Neural cell (in vitro differentiated cells): ENCODE measurements around the gene SCP2.

Experiments
- CTCF ChIP-seq: fragments of 450-650 bp; IDR thresholded peaks from 2 replicates; pipeline ENCODE4 v1.5.1; 2014; ENCODE audit warnings: antibody characterized with exemption, mild to moderate bottlenecking, moderate library complexity; ENCODE audit not compliant: poor library complexity, severe bottlenecking
- EZH2 ChIP-seq: fragments of 200-600, 300-800 bp; shearing (Covaris generic), sonication (generic); IDR thresholded peaks from 2 replicates; pipeline ENCODE4 v1.6.1; 2014; ENCODE audit warnings: antibody characterized with exemption, low read length, borderline replicate concordance, mild to moderate bottlenecking; ENCODE audit not compliant: insufficient read depth, poor library complexity, severe bottlenecking
- MXI1 ChIP-seq: fragments of 450-650 bp; conservative IDR thresholded peaks from 2 replicates; pipeline ENCODE4 v1.6.1; 2014; ENCODE audit warnings: antibody characterized with exemption, mild to moderate bottlenecking; ENCODE audit not compliant: poor library complexity, severe bottlenecking

- no peak for TF ChIP-seq EZH2
- no peak for TF ChIP-seq MXI1
- no peak for TF ChIP-seq CTCF
These were observed 158.3 kb downstream of the SCP2 start for GRCh38 chr1:53085405-53085804.
